Measurements from ENCODE around the gene STAT6.
A peak's percentile ranks its signal among the peaks of the same experiment; 100 is the strongest.

STAT6 gene

DNA sequence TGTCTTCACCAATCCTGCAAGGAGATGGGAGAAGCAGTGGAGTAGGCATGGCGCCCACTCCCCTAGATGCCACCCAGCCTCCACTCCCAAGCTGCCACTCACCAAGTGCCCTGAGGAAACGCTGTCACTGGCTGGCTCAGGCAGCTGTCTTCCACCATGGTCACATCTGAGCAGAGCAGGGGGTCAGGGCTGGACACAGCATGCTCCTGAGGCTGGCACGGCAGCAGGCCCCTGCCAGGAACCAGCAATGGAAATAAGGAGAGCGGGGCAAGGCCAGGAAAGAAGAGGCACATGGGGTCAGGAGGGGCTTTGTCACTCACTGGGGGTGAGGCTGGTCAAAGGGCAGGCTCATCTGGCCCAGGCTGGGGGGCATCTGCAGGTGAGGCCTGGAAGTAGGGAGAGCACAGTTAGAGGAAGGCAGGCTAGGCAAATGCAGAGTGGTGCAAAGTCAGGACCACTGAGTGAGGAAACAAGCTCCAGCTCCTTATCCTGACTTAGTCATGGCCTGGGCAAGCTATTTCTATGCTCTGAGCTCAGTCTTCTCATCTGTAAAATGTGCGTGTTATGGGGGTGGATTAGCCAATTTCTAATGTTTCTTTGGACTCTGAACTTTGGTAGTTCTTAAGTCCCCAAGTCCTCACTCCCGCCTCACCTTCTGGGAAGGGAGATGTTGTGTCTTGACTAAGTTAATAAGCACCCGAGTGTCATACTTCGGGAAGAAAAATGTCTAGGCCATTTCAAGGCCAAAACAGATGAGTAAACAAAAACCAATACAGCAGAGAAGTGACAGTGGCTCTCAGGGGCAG lies 14.2 kb downstream of the STAT6 start:
- in situ Hi-C loops (cut with MboI; ENCODE audit: low pct_unique_long_range_greater_than_20kb, low sequenced_read_pairs, unreplicated experiment), result no loop called here
- TF ChIP-seq CTCF (IDR thresholded peaks at IDR 0.05; ENCODE audit: extremely low read depth, insufficient read depth, missing control alignments), result no peak
- peak; percentile 4 for DNase-seq (ENCODE audit: low spot score)

GRCh38 chr12:57096099-57096572 lies 15.0 kb downstream of the STAT6 start:
- peak; percentile 6 for DNase-seq (ENCODE audit: low spot score)
- TF ChIP-seq CTCF (IDR thresholded peaks at IDR 0.05; ENCODE audit: extremely low read depth, insufficient read depth, missing control alignments), result no peak
- in situ Hi-C loops (cut with MboI; ENCODE audit: low pct_unique_long_range_greater_than_20kb, low sequenced_read_pairs, unreplicated experiment), result no loop called here

DNA sequence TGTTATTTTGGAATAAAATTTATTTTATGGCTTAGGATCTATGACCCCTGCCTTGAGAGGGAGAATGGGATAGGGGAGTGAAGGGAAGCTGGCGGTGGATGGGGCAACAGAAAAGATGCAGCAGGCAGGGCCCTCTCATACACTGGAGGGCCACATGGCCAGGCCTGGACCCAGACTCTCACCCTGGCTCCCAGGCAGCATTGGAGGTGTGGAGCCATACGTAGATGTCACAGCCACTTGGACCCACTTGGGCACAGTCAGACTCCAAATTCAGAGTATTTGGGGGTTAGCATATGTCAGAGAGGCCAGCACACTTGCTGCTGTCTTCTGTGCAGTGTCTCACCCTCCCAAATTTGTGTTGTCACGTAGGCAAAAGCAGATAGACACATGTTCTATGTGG lies 15.7 kb downstream of the STAT6 start:
- no peak for DNase-seq (ENCODE audit: low spot score)
- no peak for TF ChIP-seq CTCF (IDR thresholded peaks at IDR 0.05; ENCODE audit: extremely low read depth, insufficient read depth, missing control alignments)
- in situ Hi-C loops (cut with MboI; ENCODE audit: low pct_unique_long_range_greater_than_20kb, low sequenced_read_pairs, unreplicated experiment), result no loop called here

GRCh38 chr12:57094208-57095160 lies 16.7 kb downstream of the STAT6 start:
- in situ Hi-C loops (cut with MboI; ENCODE audit: low pct_unique_long_range_greater_than_20kb, low sequenced_read_pairs, unreplicated experiment), result no loop called here
- TF ChIP-seq CTCF (IDR thresholded peaks at IDR 0.05; ENCODE audit: extremely low read depth, insufficient read depth, missing control alignments), result no peak
- DNase-seq (ENCODE audit: low spot score), result peak; percentile 41

GRCh38 chr12:57093415-57094207 lies 17.6 kb downstream of the STAT6 start:
- peak; percentile 84 for TF ChIP-seq CTCF (IDR thresholded peaks at IDR 0.05; ENCODE audit: extremely low read depth, insufficient read depth, missing control alignments)
- DNase-seq (ENCODE audit: low spot score), result peak; percentile 90
- in situ Hi-C loops (cut with MboI; ENCODE audit: low pct_unique_long_range_greater_than_20kb, low sequenced_read_pairs, unreplicated experiment), result no loop called here

Measured in GM13977 (cell line).